Neural cell (in vitro differentiated cells): Measurements from ENCODE around the gene CNTN6. TPM values are rescaled to one million over a fixed set of nuclear protein-coding genes. Genes with fewer than 3 reads are reported as not detected.

Experiments
- H2AFZ ChIP-seq: fragments of 200-600, 300-800 bp; sonication (generic), shearing (Covaris generic); 2 replicates; pipeline ENCODE4 v1.6.0; 2014; ENCODE audit warnings: low read depth, mild to moderate bottlenecking, antibody characterized with exemption, low read length, moderate library complexity
- H3F3A ChIP-seq: fragments of 200-600 bp; shearing (Covaris generic); 2 replicates; pipeline ENCODE4 v1.6.1; 2016; ENCODE audit warnings: mild to moderate bottlenecking, moderate library complexity, mixed read lengths, antibody characterized with exemption, low read length; ENCODE audit not compliant: insufficient read depth, poor library complexity, severe bottlenecking
- H3K27ac ChIP-seq: fragments of 200-600, 300-800 bp; sonication (generic), shearing (Covaris generic); 2 replicates; pipeline ENCODE4 v1.5.1; 2014; ENCODE audit warnings: mild to moderate bottlenecking, low read length, moderate library complexity
- H3K27me3 ChIP-seq: fragments of 300-800, 200-600 bp; sonication (generic), shearing (Covaris generic); 2 replicates; pipeline ENCODE4 v1.6.0; 2014; ENCODE audit warnings: mild to moderate bottlenecking, low read depth, low read length, moderate library complexity; ENCODE audit not compliant: insufficient read depth
- H3K36me3 ChIP-seq: fragments of 300-800, 200-600 bp; sonication (generic), shearing (Covaris generic); 2 replicates; pipeline ENCODE4 v1.5.1; 2014; ENCODE audit warnings: mild to moderate bottlenecking, antibody characterized with exemption, low read length, moderate library complexity; ENCODE audit not compliant: insufficient read depth
- H3K4me2 ChIP-seq: fragments of 300-800, 200-600 bp; sonication (generic), shearing (Covaris generic); 2 replicates; pipeline ENCODE4 v1.6.0; 2014; ENCODE audit warnings: mild to moderate bottlenecking, low read length
- H3K4me3 ChIP-seq: fragments of 300-800, 200-600 bp; sonication (generic), shearing (Covaris generic); 2 replicates; pipeline ENCODE4 v1.5.1; 2014; ENCODE audit warnings: mild to moderate bottlenecking, low read length, moderate library complexity
- H3K79me2 ChIP-seq: fragments of 200-600 bp; shearing (Covaris generic); replicated peaks from 2 replicates; pipeline ENCODE4 v1.6.0; 2014; ENCODE audit warnings: mild to moderate bottlenecking, low read length, moderate library complexity; ENCODE audit not compliant: insufficient read depth
- H3K9ac ChIP-seq: fragments of 300-800, 200-600 bp; sonication (generic), shearing (Covaris generic); 2 replicates; pipeline ENCODE4 v1.6.1; 2016; ENCODE audit warnings: mild to moderate bottlenecking, low read length, mixed read lengths
- H3K9me2 ChIP-seq: fragments of 200-600 bp; shearing (Covaris generic); 2 replicates; pipeline ENCODE4 v1.6.1; 2016; ENCODE audit warnings: mild to moderate bottlenecking, low read length, mixed read lengths; ENCODE audit not compliant: insufficient read depth
- H3K9me3 ChIP-seq: fragments of 200-600, 300-800 bp; sonication (generic), shearing (Covaris generic); 2 replicates; pipeline ENCODE4 v1.6.1; 2016; ENCODE audit warnings: mild to moderate bottlenecking, mixed run types, low read length, moderate library complexity, mixed read lengths
- H4K20me1 ChIP-seq: fragments of 200-600 bp; shearing (Covaris generic); 2 replicates; pipeline ENCODE4 v1.6.1; 2016; ENCODE audit warnings: mild to moderate bottlenecking, mixed run types; ENCODE audit not compliant: insufficient read depth
- CTCF ChIP-seq: fragments of 450-650 bp; IDR thresholded peaks from 2 replicates; pipeline ENCODE4 v1.5.1; 2014; ENCODE audit warnings: antibody characterized with exemption, mild to moderate bottlenecking, moderate library complexity; ENCODE audit not compliant: poor library complexity, severe bottlenecking
- EP300 ChIP-seq: fragments of 450-650 bp; conservative IDR thresholded peaks from 2 replicates; pipeline ENCODE4 v1.6.1; 2014; ENCODE audit warnings: antibody characterized with exemption, mild to moderate bottlenecking, moderate library complexity; ENCODE audit not compliant: poor library complexity, severe bottlenecking
- EZH2 ChIP-seq: fragments of 200-600, 300-800 bp; shearing (Covaris generic), sonication (generic); IDR thresholded peaks from 2 replicates; pipeline ENCODE4 v1.6.1; 2014; ENCODE audit warnings: antibody characterized with exemption, low read length, borderline replicate concordance, mild to moderate bottlenecking; ENCODE audit not compliant: insufficient read depth, poor library complexity, severe bottlenecking
- MXI1 ChIP-seq: fragments of 450-650 bp; conservative IDR thresholded peaks from 2 replicates; pipeline ENCODE4 v1.6.1; 2014; ENCODE audit warnings: antibody characterized with exemption, mild to moderate bottlenecking; ENCODE audit not compliant: poor library complexity, severe bottlenecking
- POLR2AphosphoS5 ChIP-seq: IDR thresholded peaks from 2 replicates; pipeline ENCODE4 v1.6.1; 2012
- RAD21 ChIP-seq: fragments of 450-650 bp; conservative IDR thresholded peaks from 2 replicates; pipeline ENCODE4 v1.6.1; 2014; ENCODE audit warnings: antibody characterized with exemption, mild to moderate bottlenecking, moderate library complexity
- SMC3 ChIP-seq: fragments of 450-650 bp; conservative IDR thresholded peaks from 2 replicates; pipeline ENCODE4 v1.6.1; 2014; ENCODE audit warnings: antibody characterized with exemption, mild to moderate bottlenecking, moderate library complexity; ENCODE audit not compliant: poor library complexity
- TAF1 ChIP-seq: IDR thresholded peaks from 2 replicates; pipeline ENCODE4 v1.6.1; 2012; ENCODE audit warnings: low read depth
- polyA plus RNA-seq: library from polyadenylated mRNA; depleted of rRNA; stranded (reverse); fragments of >200 nt; gene quantifications from 2 replicates; pipeline ENCODE4 v1.2.3, GENCODE V29; 2014
- TF ChIP-seq, protein P1 (sequence below): IDR thresholded peaks from 2 replicates; pipeline ENCODE4 v1.6.1; 2012; ENCODE audit warnings: borderline replicate concordance

The CNTN6 gene
- polyA plus RNA-seq, 1 donor from 2014 or later = 1.8 TPM

DNA sequence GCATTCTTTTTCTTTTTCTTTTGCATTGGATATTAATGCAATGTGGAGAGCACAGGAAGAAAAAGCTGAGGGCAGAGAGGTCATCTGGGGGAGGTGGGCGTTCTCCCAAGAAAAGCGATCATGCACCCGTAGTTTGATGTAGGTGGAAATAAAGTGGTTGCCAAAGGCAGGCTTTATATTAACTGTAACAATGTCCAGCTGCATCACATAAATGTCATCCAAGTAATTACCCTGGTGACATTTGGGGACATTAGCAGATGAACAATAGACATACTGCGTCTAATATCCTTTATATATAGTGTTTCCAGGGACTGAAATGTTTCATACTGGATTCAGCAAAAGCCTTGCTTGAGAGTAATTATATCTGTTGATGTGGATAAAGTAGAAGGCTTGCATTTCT, 135.5 kb downstream of the CNTN6 start:
- Histone ChIP-seq H3K36me3 (no peaks in the 10 kb centered on the region), H3K9ac (no peak overlapping the region), H2AFZ (no peak overlapping the region), H3K9me3 (no peaks in the 10 kb centered on the region), H4K20me1 (no peaks in the 10 kb centered on the region), H3K27ac (no peak overlapping the region), H3F3A (no peaks in the 10 kb centered on the region), H3K4me3 (no peak overlapping the region), H3K27me3 (no peaks in the 10 kb centered on the region), H3K4me2 (no peak overlapping the region), H3K9me2 (no peaks in the 10 kb centered on the region), H3K79me2 (no peaks in the 10 kb centered on the region)
- TF ChIP-seq TAF1 = no peak
- no peak for TF ChIP-seq MXI1
- TF ChIP-seq, protein P1, sequence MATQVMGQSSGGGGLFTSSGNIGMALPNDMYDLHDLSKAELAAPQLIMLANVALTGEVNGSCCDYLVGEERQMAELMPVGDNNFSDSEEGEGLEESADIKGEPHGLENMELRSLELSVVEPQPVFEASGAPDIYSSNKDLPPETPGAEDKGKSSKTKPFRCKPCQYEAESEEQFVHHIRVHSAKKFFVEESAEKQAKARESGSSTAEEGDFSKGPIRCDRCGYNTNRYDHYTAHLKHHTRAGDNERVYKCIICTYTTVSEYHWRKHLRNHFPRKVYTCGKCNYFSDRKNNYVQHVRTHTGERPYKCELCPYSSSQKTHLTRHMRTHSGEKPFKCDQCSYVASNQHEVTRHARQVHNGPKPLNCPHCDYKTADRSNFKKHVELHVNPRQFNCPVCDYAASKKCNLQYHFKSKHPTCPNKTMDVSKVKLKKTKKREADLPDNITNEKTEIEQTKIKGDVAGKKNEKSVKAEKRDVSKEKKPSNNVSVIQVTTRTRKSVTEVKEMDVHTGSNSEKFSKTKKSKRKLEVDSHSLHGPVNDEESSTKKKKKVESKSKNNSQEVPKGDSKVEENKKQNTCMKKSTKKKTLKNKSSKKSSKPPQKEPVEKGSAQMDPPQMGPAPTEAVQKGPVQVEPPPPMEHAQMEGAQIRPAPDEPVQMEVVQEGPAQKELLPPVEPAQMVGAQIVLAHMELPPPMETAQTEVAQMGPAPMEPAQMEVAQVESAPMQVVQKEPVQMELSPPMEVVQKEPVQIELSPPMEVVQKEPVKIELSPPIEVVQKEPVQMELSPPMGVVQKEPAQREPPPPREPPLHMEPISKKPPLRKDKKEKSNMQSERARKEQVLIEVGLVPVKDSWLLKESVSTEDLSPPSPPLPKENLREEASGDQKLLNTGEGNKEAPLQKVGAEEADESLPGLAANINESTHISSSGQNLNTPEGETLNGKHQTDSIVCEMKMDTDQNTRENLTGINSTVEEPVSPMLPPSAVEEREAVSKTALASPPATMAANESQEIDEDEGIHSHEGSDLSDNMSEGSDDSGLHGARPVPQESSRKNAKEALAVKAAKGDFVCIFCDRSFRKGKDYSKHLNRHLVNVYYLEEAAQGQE = no peak
- no peak for TF ChIP-seq EP300
- no peak for TF ChIP-seq RAD21
- TF ChIP-seq POLR2AphosphoS5 = peak; percentile 32

DNA sequence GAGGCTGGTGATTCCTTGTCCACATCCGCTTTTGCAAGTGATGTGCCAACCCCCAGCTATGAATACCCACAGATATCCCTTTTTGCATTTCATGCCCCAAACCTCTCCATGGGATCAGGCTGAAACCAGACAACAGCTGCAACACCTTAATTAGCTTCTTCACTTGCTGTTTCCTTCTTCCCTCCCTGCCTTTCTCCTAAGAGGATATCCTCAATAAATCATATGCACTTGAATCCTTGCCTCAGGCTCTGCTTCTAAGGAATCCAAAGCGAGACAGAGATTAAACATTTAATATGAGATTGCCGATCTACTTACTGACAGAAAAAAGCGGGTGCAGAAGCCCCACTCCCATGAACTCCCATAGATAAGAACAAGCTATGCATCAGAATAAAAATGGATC, 138.1 kb downstream of the CNTN6 start:
- no peaks in the 10 kb centered on the region for H3K9me3 ChIP-seq
- no peak for TF ChIP-seq TAF1
- TF ChIP-seq EZH2 = no peak
- TF ChIP-seq CTCF = no peak
- no peak for TF ChIP-seq SMC3
- TF ChIP-seq MXI1 = no peak
- no peak for TF ChIP-seq POLR2AphosphoS5
- TF ChIP-seq, protein P1 = no peak
- no peak for TF ChIP-seq EP300
- TF ChIP-seq RAD21 = no peak
- H2AFZ ChIP-seq = no peak overlapping the region
- no peaks in the 10 kb centered on the region for H3K36me3 ChIP-seq
- H3K9me2 ChIP-seq = no peaks in the 10 kb centered on the region
- H3K79me2 ChIP-seq = no peaks in the 10 kb centered on the region
- no peak overlapping the region for H3K27ac ChIP-seq
- no peaks in the 10 kb centered on the region for H3K27me3 ChIP-seq
- H3K9ac ChIP-seq = no peak overlapping the region
- H4K20me1 ChIP-seq = no peaks in the 10 kb centered on the region
- H3K4me3 ChIP-seq = no peak overlapping the region
- no peaks in the 10 kb centered on the region for H3F3A ChIP-seq
- H3K4me2 ChIP-seq = no peak overlapping the region
